ENCODE results near the gene ITGB5. TPM values are rescaled to one million over a fixed set of nuclear protein-coding genes. Genes with fewer than 3 reads are reported as not detected.
A peak's percentile ranks its signal among the peaks of the same experiment; 100 is the strongest.

Gene ITGB5
- total RNA-seq, 1 donor: 229 TPM

DNA sequence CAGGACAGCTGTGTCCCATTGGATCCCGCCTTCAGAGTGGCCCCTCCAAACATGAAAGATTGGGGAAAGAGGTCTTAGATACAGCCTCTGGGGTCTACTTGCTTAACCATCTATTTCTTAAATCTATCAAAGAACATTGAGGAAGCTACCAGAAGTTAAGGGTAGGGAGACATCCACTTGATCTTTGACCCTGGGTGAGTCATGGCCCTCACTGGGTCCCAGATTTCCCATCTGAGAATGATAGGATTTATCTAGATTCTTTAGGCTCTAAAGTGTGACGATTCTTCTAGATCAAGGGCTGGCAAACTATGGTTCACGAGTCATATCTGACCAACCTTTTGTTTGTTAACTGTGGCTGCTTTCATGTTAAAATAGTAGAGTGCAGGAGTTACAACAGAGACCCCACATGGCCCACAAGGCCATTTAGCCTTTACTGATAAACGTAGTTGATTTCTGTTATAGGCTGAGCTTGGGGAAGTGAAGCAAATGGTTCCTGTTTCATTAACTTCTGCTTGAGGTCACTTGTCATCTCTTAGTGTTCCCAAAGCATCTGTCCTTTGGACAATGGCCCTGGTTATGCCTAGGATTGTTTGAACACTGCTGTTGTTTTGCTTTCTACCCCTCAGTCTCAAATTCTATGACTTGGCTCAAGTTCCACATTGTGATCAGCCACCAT lies 39.4 kb upstream of the ITGB5 start:
- no peak for DNase-seq (ENCODE audit: low read depth)
- no peak overlapping the region for H3K4me3 ChIP-seq (ENCODE audit: low read depth, low read length)
- TF ChIP-seq, protein P1, sequence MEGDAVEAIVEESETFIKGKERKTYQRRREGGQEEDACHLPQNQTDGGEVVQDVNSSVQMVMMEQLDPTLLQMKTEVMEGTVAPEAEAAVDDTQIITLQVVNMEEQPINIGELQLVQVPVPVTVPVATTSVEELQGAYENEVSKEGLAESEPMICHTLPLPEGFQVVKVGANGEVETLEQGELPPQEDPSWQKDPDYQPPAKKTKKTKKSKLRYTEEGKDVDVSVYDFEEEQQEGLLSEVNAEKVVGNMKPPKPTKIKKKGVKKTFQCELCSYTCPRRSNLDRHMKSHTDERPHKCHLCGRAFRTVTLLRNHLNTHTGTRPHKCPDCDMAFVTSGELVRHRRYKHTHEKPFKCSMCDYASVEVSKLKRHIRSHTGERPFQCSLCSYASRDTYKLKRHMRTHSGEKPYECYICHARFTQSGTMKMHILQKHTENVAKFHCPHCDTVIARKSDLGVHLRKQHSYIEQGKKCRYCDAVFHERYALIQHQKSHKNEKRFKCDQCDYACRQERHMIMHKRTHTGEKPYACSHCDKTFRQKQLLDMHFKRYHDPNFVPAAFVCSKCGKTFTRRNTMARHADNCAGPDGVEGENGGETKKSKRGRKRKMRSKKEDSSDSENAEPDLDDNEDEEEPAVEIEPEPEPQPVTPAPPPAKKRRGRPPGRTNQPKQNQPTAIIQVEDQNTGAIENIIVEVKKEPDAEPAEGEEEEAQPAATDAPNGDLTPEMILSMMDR (IDR thresholded peaks at IDR 0.05; ENCODE audit: insufficient read depth, low read depth, low read length): no peak

DNA sequence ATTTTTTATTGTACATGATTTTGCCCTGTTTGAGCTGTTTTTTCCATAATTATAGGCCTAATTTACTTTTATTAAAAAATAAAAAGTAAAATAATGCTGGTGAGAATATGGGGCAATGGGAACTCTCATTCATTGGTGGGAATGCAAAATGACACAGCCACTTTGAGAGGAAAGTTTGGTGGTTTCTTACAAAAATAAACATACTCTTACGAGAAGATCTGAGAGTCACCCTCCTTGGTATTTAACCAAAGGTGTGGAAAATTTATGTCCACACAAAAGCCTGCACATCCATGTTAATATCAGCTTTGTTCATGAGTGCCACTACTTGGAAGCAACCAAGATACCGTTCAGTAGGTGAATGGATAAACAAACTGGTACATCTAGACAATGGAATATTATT lies 37.6 kb upstream of the ITGB5 start:
- TF ChIP-seq, protein P1 (IDR thresholded peaks at IDR 0.05; ENCODE audit: insufficient read depth, low read depth, low read length): no peak
- no peak overlapping the region for H3K4me3 ChIP-seq (ENCODE audit: low read depth, low read length)
- DNase-seq (ENCODE audit: low read depth): no peak

DNA sequence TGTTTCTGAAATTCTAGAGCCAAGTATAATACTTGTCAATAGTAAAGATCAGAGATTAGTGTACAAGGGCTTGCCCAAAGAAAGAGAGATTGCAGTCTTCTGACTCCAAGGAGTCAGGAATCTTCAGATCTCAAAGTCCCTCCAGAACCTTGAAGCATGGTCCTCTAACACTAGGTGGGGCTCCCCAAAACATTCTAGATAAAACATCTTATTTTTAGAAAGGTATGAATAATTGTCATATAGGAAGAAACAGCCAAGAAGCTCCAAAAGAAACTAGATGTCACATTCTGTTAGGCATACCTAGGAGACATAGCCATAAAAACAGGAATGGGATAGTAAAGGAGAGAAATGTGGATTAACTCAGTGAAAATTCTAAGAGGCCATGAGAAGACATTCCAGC lies 36.7 kb upstream of the ITGB5 start:
- TF ChIP-seq, protein P1 (IDR thresholded peaks at IDR 0.05; ENCODE audit: insufficient read depth, low read depth, low read length): peak; percentile 45
- H3K4me3 ChIP-seq (ENCODE audit: low read depth, low read length): no peak overlapping the region
- DNase-seq (ENCODE audit: low read depth): peak; percentile 15

DNA sequence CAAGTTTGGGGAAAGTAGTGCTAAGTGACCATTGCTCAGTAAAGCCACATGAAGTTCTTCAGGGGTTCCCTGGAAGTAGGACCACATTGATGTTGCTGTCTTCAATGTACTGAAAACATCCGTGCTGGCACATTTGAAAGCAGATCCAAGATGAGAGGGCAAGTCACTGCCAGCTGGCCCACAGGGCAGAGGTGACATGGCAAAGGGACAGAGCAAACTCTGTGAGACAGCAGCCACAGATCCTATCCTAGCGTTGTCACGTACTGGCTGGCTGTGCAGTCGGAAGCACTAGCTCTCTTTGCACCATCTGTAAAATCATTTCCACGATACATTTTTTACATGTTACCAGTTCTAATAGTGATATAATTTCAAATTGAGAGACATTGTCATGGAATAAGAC lies 33.6 kb upstream of the ITGB5 start:
- H3K4me3 ChIP-seq (ENCODE audit: low read depth, low read length): no peak overlapping the region
- DNase-seq (ENCODE audit: low read depth): no peak
- TF ChIP-seq, protein P1 (IDR thresholded peaks at IDR 0.05; ENCODE audit: insufficient read depth, low read depth, low read length): no peak

DNA sequence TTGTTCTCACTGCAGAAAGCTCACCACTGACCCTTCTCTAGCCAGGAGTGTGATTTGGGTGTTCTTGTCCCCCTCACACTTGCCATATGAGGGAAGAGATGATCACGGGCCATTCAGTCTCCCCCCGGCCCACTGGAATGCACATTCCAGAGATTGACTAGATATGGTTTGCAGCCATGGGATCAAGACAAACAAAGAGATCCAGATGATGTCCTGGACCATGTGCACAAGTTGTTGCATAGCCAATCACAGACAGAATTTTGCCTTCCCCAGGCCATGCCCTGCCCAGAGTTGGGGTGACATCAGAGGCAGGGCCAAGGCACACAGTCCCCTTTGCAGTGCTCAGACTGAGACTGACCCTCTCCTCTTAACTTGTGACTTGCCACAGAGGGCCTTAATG lies 32.6 kb upstream of the ITGB5 start:
- H3K4me3 ChIP-seq (ENCODE audit: low read depth, low read length): no peak overlapping the region
- no peak for DNase-seq (ENCODE audit: low read depth)
- TF ChIP-seq, protein P1 (IDR thresholded peaks at IDR 0.05; ENCODE audit: insufficient read depth, low read depth, low read length): no peak

DNA sequence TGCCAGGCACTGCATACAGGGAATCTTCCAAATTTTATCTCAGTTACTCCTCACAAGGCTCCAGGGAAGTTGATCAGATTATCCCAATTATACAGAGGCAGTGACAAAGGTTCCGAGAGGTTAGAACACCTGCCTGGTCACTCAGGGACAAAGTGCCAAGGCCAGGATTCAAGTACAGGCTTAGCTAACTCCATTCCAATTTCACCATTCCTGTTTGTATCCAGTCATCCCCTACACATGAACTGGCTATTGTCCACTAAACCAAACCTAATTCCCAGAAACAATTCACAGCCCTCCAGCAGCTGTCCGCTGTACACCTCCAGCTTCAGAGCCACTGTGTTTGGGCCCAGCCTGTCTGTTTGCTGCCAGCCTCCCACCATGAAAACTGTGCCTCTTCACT lies 31.4 kb upstream of the ITGB5 start:
- TF ChIP-seq, protein P1 (IDR thresholded peaks at IDR 0.05; ENCODE audit: insufficient read depth, low read depth, low read length): no peak
- no peak overlapping the region for H3K4me3 ChIP-seq (ENCODE audit: low read depth, low read length)
- DNase-seq (ENCODE audit: low read depth): no peak
